Vagina (tissue), 2 donors: Measurements from ENCODE around the gene CLCNKA. TPM values are rescaled to one million over a fixed set of nuclear protein-coding genes. Genes with fewer than 3 reads are reported as not detected.

ENCODE experiments used
- DNase-seq, 2 donors: peaks; one replicate each; pipeline ENCODE4 v3.0.0-alpha.2; 2017; ENCODE audit errors: extremely low spot score in 2 of 2
- H3K27ac ChIP-seq: fragments of 200-600 bp; sonication (generic); one replicate; pipeline ENCODE4 v1.5.1; 2019
- H3K27me3 ChIP-seq: fragments of 200-600 bp; sonication (generic); one replicate; pipeline ENCODE4 v1.5.1; 2019
- H3K36me3 ChIP-seq, 2 donors: fragments of 200-600 bp; sonication (generic); one replicate each; pipeline ENCODE4 v1.5.1; 2017 to 2019
- H3K4me1 ChIP-seq: fragments of 200-600 bp; sonication (generic); one replicate; pipeline ENCODE4 v1.5.1; 2019
- H3K4me3 ChIP-seq, 2 donors: fragments of 200-600 bp; sonication (generic); 1 replicate in 1 of 2; 2 replicates in 1 of 2; pipeline ENCODE4 v1.5.1; 2016 to 2019
- H3K9me3 ChIP-seq: fragments of 200-600 bp; sonication (generic); one replicate; pipeline ENCODE4 v1.5.1; 2019
- POLR2A ChIP-seq, 2 donors: fragments of 450-650 bp; IDR thresholded peaks; one replicate each; pipeline ENCODE4 v1.6.1; 2017; ENCODE audit warnings: antibody characterized with exemption in 2 of 2, mild to moderate bottlenecking in 2 of 2, moderate library complexity in 2 of 2
- POLR2AphosphoS5 ChIP-seq, 2 donors: sonication (generic); formaldehyde crosslinking; IDR thresholded peaks; one replicate each; pipeline ENCODE4 v1.9.0; 2017; ENCODE audit warnings: antibody characterized with exemption in 2 of 2, mild to moderate bottlenecking in 2 of 2, low read depth in 1 of 2; ENCODE audit not compliant: insufficient read depth in 1 of 2
- intact Hi-C: fragments of 100-400 bp; cut with DNase I; formaldehyde crosslinking; loops from one replicate; pipeline ENCODE4 v1.15.1; 2023
- small RNA-seq: library from RNA; depleted of rRNA; stranded (forward); fragments of <200 nt; gene quantifications from one replicate; pipeline ENCODE3, GENCODE V24; 2016
- total RNA-seq: library from RNA; depleted of rRNA; stranded (reverse); fragments of >200 nt; gene quantifications from one replicate; pipeline ENCODE4 v1.2.3, GENCODE V29; 2016
- TF ChIP-seq, protein P1 (sequence below), 3 experiments: fragments of 450-650 bp in 2 of 3; fragments of 200-600 bp in 1 of 3; sonication (generic) in 1 of 3; IDR thresholded peaks; one replicate each; pipeline ENCODE4 v1.5.1; 2017 to 2019; ENCODE audit warnings: antibody characterized with exemption in 3 of 3, mild to moderate bottlenecking in 2 of 3, moderate library complexity in 2 of 3

Gene CLCNKA
- total RNA-seq, 1 donor from 2014 or later = 0.25 TPM

DNA sequence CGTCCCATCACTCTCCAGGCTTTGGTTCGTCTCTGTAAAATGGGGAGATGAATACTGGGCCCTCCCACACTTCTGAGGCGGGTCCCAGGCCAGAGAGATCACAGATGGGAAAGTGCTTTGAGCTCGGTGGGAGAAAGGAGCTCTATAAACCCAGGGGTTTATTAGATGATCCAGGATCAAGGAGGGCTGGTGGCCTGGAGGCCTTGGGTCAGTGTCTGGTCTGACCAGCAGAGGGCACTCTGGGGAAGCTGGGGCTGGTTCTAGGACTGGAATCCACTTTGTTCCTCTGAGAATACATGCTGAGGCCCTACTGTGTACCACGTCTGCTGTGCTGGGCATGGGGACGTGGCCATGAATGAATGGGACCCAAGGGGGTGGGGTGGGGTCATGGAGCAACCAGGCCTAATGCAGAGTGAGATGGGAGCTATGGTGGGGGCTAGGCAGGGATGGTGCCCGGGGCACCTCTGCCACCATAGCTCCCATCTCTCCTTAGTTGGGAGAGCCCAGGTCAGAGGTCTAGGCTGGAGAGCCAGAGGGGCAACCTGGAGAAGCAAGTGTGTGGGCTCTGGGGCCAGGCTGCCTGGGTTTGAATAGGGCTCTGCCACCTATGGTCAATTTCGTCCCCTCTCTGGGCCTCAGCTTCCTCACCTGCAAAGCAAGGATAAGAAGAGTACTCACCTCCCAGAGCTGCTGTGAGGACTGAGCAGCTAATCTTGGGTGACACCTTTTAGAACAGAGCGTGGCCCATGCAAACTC, 60.6 kb downstream of the CLCNKA start:
- TF ChIP-seq, protein P1, sequence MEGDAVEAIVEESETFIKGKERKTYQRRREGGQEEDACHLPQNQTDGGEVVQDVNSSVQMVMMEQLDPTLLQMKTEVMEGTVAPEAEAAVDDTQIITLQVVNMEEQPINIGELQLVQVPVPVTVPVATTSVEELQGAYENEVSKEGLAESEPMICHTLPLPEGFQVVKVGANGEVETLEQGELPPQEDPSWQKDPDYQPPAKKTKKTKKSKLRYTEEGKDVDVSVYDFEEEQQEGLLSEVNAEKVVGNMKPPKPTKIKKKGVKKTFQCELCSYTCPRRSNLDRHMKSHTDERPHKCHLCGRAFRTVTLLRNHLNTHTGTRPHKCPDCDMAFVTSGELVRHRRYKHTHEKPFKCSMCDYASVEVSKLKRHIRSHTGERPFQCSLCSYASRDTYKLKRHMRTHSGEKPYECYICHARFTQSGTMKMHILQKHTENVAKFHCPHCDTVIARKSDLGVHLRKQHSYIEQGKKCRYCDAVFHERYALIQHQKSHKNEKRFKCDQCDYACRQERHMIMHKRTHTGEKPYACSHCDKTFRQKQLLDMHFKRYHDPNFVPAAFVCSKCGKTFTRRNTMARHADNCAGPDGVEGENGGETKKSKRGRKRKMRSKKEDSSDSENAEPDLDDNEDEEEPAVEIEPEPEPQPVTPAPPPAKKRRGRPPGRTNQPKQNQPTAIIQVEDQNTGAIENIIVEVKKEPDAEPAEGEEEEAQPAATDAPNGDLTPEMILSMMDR (IDR thresholded peaks at IDR 0.05) = peak; percentile 61 to 88 (median 71)
- TF ChIP-seq POLR2A (IDR thresholded peaks at IDR 0.05) (no peak), POLR2AphosphoS5 (IDR thresholded peaks at IDR 0.05; ENCODE audit: insufficient read depth in 1 of 2, low read depth in 1 of 2) (no peak)
- H3K36me3 ChIP-seq = no peaks in the 10 kb centered on the region
- no peak overlapping the region for H3K27ac ChIP-seq
- H3K9me3 ChIP-seq = no peaks in the 10 kb centered on the region
- intact Hi-C loops = no loop called here
- peaks cover 24% of the 10 kb centered on the region for H3K4me1 ChIP-seq
- no peaks in the 10 kb centered on the region for H3K27me3 ChIP-seq
- DNase-seq = no peak
- no peak overlapping the region for H3K4me3 ChIP-seq

DNA sequence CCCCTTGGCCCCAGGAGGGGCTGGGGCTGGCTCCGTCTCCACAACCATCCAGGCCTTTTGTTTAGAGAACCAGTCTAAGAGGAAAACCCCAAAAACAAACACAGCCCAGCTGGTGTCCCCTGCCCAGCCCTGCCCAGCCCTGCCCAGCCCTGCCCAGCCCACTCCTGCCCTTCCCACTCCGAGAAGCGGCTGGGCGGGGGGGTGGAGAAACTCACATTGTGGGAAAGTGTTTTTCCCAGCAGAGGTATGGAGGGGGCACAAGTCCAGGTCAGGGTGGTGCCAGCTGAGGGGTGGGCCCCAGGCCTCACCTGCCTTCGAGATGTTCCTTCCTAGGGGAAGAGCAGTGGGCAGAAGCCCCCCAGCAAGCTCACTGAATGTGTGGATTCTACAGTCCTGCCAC, 61.6 kb downstream of the CLCNKA start:
- Histone ChIP-seq H3K27ac (no peak overlapping the region), H3K9me3 (no peaks in the 10 kb centered on the region), H3K4me3 (no peak overlapping the region), H3K4me1 (peaks cover 34% of the 10 kb centered on the region), H3K36me3 (no peaks in the 10 kb centered on the region), H3K27me3 (no peaks in the 10 kb centered on the region)
- intact Hi-C loops = no loop called here
- no peak for TF ChIP-seq POLR2A (IDR thresholded peaks at IDR 0.05)
- no peak for TF ChIP-seq POLR2AphosphoS5 (IDR thresholded peaks at IDR 0.05; ENCODE audit: insufficient read depth in 1 of 2, low read depth in 1 of 2)
- TF ChIP-seq, protein P1 (IDR thresholded peaks at IDR 0.05) = no peak
- DNase-seq = no peak

Small RNA genes within 50 kb of the gene (small RNA-seq; reads per million reads assigned to genes)
- gene AL355994.1 (not detected), gene AL355994.5 (not detected)

Other genes starting within 250 kb of the CLCNKA start
- 1.5 TPM for gene UQCRHL, start 214.4 kb upstream of the CLCNKA start, total RNA-seq
- 55.2 TPM for gene SPEN, start 174.3 kb upstream of the CLCNKA start, total RNA-seq
- 38.5 TPM for gene ZBTB17, start 45.9 kb upstream of the CLCNKA start, total RNA-seq
- gene SRARP, start 17.8 kb upstream of the CLCNKA start, total RNA-seq = not detected
- 19.4 TPM for gene HSPB7, start 4.0 kb upstream of the CLCNKA start, total RNA-seq
- not detected for gene CLCNKB, start 21.7 kb downstream of the CLCNKA start, total RNA-seq
- gene FAM131C, start 51.6 kb downstream of the CLCNKA start, total RNA-seq = 0.98 TPM
- gene EPHA2, start 134.0 kb downstream of the CLCNKA start, total RNA-seq = 264 TPM
- 19.4 TPM for gene ARHGEF19, start 190.6 kb downstream of the CLCNKA start, total RNA-seq
- 1.2 TPM for gene CPLANE2, start 215.1 kb downstream of the CLCNKA start, total RNA-seq